ENCODE results near the gene CCDC12.

Gene CCDC12

GRCh38 chr3:47016934-47017435, 40.4 kb upstream of the CCDC12 start:
- peaks cover 13% of the 10 kb centered on the region for H3K4me1 ChIP-seq (ENCODE audit: insufficient read depth, insufficient read length)
- no peaks in the 10 kb centered on the region for H3K9me3 ChIP-seq (ENCODE audit: insufficient read depth, low read length)
- DNase-seq (ENCODE audit: low read depth, low spot score), result no peak
- peaks cover 50% of the 10 kb centered on the region for H3K36me3 ChIP-seq (ENCODE audit: insufficient read depth, insufficient read length, low read length)
- no peak for TF ChIP-seq ZNF274 (IDR thresholded peaks at IDR 0.05; ENCODE audit: low read depth, low read length)
- TF ChIP-seq YY1 (IDR thresholded peaks at IDR 0.05; ENCODE audit: insufficient read depth, insufficient read length), result no peak
- no peak overlapping the region for H3K4me3 ChIP-seq (ENCODE audit: insufficient read length, low read depth)
- no peaks in the 10 kb centered on the region for H3K27me3 ChIP-seq (ENCODE audit: insufficient read depth, insufficient read length)
- H3K9ac ChIP-seq (ENCODE audit: insufficient read length, low read depth), result no peak overlapping the region

GRCh38 chr3:47016086-47016933, 39.8 kb upstream of the CCDC12 start:
- TF ChIP-seq ZNF274 (IDR thresholded peaks at IDR 0.05; ENCODE audit: low read depth, low read length), result no peak
- TF ChIP-seq YY1 (IDR thresholded peaks at IDR 0.05; ENCODE audit: insufficient read depth, insufficient read length), result no peak
- TF ChIP-seq SUZ12 (IDR thresholded peaks at IDR 0.05; ENCODE audit: extremely low read depth, insufficient read depth, insufficient read length), result no peak
- peaks cover 50% of the 10 kb centered on the region for H3K36me3 ChIP-seq (ENCODE audit: insufficient read depth, insufficient read length, low read length)
- H3K9ac ChIP-seq (ENCODE audit: insufficient read length, low read depth), result no peak overlapping the region
- H3K4me1 ChIP-seq (ENCODE audit: insufficient read depth, insufficient read length), result peaks cover 13% of the 10 kb centered on the region
- no peak overlapping the region for H3K4me3 ChIP-seq (ENCODE audit: insufficient read length, low read depth)
- no peaks in the 10 kb centered on the region for H3K27me3 ChIP-seq (ENCODE audit: insufficient read depth, insufficient read length)
- no peaks in the 10 kb centered on the region for H3K9me3 ChIP-seq (ENCODE audit: insufficient read depth, low read length)
- no peak for DNase-seq (ENCODE audit: low read depth, low spot score)

DNA sequence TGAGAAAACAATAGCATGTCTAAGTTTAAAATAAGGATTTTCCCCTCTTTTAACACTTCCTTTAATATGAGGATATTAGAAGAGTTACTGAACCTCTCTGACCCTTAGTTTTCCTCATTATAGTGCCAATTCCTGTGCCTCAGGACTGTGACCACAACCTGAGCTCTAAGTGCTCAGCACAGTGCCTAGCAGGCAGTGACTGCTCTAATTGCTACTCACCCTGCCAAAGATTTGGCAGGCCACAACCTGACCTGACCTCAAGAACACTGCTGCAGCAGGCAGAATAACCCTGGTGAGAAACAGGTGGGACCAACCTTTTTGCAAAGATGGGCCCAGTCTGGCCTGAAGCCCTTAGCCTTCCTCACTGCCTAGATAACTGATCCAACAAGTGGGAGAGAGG, 38.6 kb upstream of the CCDC12 start:
- no peaks in the 10 kb centered on the region for H3K9me3 ChIP-seq (ENCODE audit: insufficient read depth, low read length)
- H3K27me3 ChIP-seq (ENCODE audit: insufficient read depth, insufficient read length), result no peaks in the 10 kb centered on the region
- H3K9ac ChIP-seq (ENCODE audit: insufficient read length, low read depth), result no peak overlapping the region
- H3K4me1 ChIP-seq (ENCODE audit: insufficient read depth, insufficient read length), result peaks cover 13% of the 10 kb centered on the region
- H3K4me3 ChIP-seq (ENCODE audit: insufficient read length, low read depth), result no peak overlapping the region
- TF ChIP-seq ZNF274 (IDR thresholded peaks at IDR 0.05; ENCODE audit: low read depth, low read length) (no peak), SUZ12 (IDR thresholded peaks at IDR 0.05; ENCODE audit: extremely low read depth, insufficient read depth, insufficient read length) (no peak), YY1 (IDR thresholded peaks at IDR 0.05; ENCODE audit: insufficient read depth, insufficient read length) (no peak)
- peaks cover 44% of the 10 kb centered on the region for H3K36me3 ChIP-seq (ENCODE audit: insufficient read depth, insufficient read length, low read length)
- no peak for DNase-seq (ENCODE audit: low read depth, low spot score)

- H3K9ac ChIP-seq (ENCODE audit: insufficient read length, low read depth), result no peak overlapping the region
- H3K9me3 ChIP-seq (ENCODE audit: insufficient read depth, low read length), result no peaks in the 10 kb centered on the region
- H3K36me3 ChIP-seq (ENCODE audit: insufficient read depth, insufficient read length, low read length), result peaks cover 33% of the 10 kb centered on the region
- no peaks in the 10 kb centered on the region for H3K27me3 ChIP-seq (ENCODE audit: insufficient read depth, insufficient read length)
- H3K4me3 ChIP-seq (ENCODE audit: insufficient read length, low read depth), result no peak overlapping the region
- H3K4me1 ChIP-seq (ENCODE audit: insufficient read depth, insufficient read length), result peaks cover 13% of the 10 kb centered on the region
- TF ChIP-seq SUZ12 (IDR thresholded peaks at IDR 0.05; ENCODE audit: extremely low read depth, insufficient read depth, insufficient read length), result no peak
- no peak for DNase-seq (ENCODE audit: low read depth, low spot score)
Measured at GRCh38 chr3:47014036-47014435, 37.5 kb upstream of the CCDC12 start.

GRCh38 chr3:47013231-47013630, 36.7 kb upstream of the CCDC12 start:
- Histone ChIP-seq H3K9me3 (ENCODE audit: insufficient read depth, low read length) (no peaks in the 10 kb centered on the region), H3K4me3 (ENCODE audit: insufficient read length, low read depth) (no peak overlapping the region), H3K9ac (ENCODE audit: insufficient read length, low read depth) (no peak overlapping the region), H3K36me3 (ENCODE audit: insufficient read depth, insufficient read length, low read length) (peaks cover 34% of the 10 kb centered on the region), H3K4me1 (ENCODE audit: insufficient read depth, insufficient read length) (peaks cover 13% of the 10 kb centered on the region), H3K27me3 (ENCODE audit: insufficient read depth, insufficient read length) (no peaks in the 10 kb centered on the region)
- no peak for DNase-seq (ENCODE audit: low read depth, low spot score)
- TF ChIP-seq SUZ12 (IDR thresholded peaks at IDR 0.05; ENCODE audit: extremely low read depth, insufficient read depth, insufficient read length), result no peak
- TF ChIP-seq YY1 (IDR thresholded peaks at IDR 0.05; ENCODE audit: insufficient read depth, insufficient read length), result no peak
- TF ChIP-seq ZNF274 (IDR thresholded peaks at IDR 0.05; ENCODE audit: low read depth, low read length), result no peak

- no peak overlapping the region for H3K9ac ChIP-seq (ENCODE audit: insufficient read length, low read depth)
- H3K27me3 ChIP-seq (ENCODE audit: insufficient read depth, insufficient read length), result no peaks in the 10 kb centered on the region
- no peak overlapping the region for H3K4me3 ChIP-seq (ENCODE audit: insufficient read length, low read depth)
- peaks cover 13% of the 10 kb centered on the region for H3K4me1 ChIP-seq (ENCODE audit: insufficient read depth, insufficient read length)
- no peaks in the 10 kb centered on the region for H3K9me3 ChIP-seq (ENCODE audit: insufficient read depth, low read length)
- TF ChIP-seq ZNF274 (IDR thresholded peaks at IDR 0.05; ENCODE audit: low read depth, low read length) (no peak), SUZ12 (IDR thresholded peaks at IDR 0.05; ENCODE audit: extremely low read depth, insufficient read depth, insufficient read length) (no peak), YY1 (IDR thresholded peaks at IDR 0.05; ENCODE audit: insufficient read depth, insufficient read length) (no peak)
- peaks cover 35% of the 10 kb centered on the region for H3K36me3 ChIP-seq (ENCODE audit: insufficient read depth, insufficient read length, low read length)
- DNase-seq (ENCODE audit: low read depth, low spot score), result no peak
Measured at GRCh38 chr3:47012342-47013230, 36.0 kb upstream of the CCDC12 start.

DNA sequence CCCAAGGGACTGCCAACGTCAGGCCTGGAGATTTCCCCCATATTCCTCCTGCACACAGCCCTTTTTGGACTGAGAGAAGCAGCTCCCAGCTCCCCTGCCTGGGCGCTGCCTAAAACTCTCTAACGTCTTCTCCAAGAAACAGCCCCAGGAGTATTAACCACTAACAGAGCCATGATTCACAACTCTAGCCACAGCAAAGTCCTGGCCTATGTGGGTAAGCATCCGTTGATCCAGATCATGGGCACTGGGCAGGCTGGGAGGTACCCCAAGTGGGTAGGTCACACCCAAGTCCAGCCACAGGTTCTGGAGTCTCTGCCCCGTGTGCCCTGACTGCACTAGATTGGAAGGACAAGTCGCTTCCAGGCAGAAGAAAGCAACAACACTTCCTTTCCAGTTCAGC, 34.8 kb upstream of the CCDC12 start:
- DNase-seq (ENCODE audit: low read depth, low spot score), result no peak
- no peaks in the 10 kb centered on the region for H3K27me3 ChIP-seq (ENCODE audit: insufficient read depth, insufficient read length)
- no peaks in the 10 kb centered on the region for H3K9me3 ChIP-seq (ENCODE audit: insufficient read depth, low read length)
- peaks cover 39% of the 10 kb centered on the region for H3K36me3 ChIP-seq (ENCODE audit: insufficient read depth, insufficient read length, low read length)
- no peak overlapping the region for H3K4me3 ChIP-seq (ENCODE audit: insufficient read length, low read depth)
- no peak for TF ChIP-seq SUZ12 (IDR thresholded peaks at IDR 0.05; ENCODE audit: extremely low read depth, insufficient read depth, insufficient read length)
- H3K9ac ChIP-seq (ENCODE audit: insufficient read length, low read depth), result no peak overlapping the region
- H3K4me1 ChIP-seq (ENCODE audit: insufficient read depth, insufficient read length), result peaks cover 9% of the 10 kb centered on the region

All from NT2/D1 (cell line).